Hepatocyte (in vitro differentiated cells): Measurements from ENCODE around the gene CREB1.

Source experiments
- CTCF ChIP-seq: fragments of 200-600 bp; sonication (generic); IDR thresholded peaks from 2 replicates; pipeline ENCODE4 v1.5.1; 2016; ENCODE audit warnings: antibody characterized with exemption, mild to moderate bottlenecking; ENCODE audit not compliant: poor library complexity
- EZH2 ChIP-seq: fragments of 200-600 bp; sonication (generic); IDR thresholded peaks from 2 replicates; pipeline ENCODE4 v1.6.1; 2016; ENCODE audit warnings: antibody characterized with exemption, mild to moderate bottlenecking, borderline replicate concordance

- TF ChIP-seq CTCF (no peak), EZH2 (no peak)
Measured at GRCh38 chr2:207512356-207512755, 17.4 kb upstream of the CREB1 start.
